GM12873 (cell line): ENCODE results near the gene KRTDAP.

Source experiments
- TF ChIP-seq, protein P1 (sequence below): IDR thresholded peaks from 2 replicates; pipeline ENCODE4 v1.5.1; 2012; ENCODE audit warnings: low read depth, mild to moderate bottlenecking, moderate library complexity, low read length, control low read depth; ENCODE audit not compliant: insufficient read depth; ENCODE audit errors: missing control alignments

The KRTDAP gene

DNA sequence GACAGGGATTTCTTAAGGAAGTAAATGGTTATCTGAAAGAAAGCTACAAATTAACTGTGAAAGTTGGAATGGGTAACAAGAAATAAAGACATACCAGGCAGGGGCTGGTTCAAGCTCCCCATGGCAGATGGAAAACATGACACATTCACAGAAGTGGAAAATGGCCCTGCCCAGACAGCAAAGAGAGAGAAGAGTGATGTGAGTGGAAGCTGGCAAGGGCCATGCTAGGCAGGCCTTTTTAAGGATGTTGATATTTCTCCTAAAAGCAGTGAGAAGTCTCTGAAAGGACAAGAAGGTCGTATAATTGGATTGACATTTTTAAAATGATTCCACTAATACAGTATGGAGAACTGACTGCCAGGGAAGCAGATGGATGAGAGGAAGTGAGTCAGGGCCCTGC is 45.5 kb downstream of the KRTDAP start:
- TF ChIP-seq, protein P1, sequence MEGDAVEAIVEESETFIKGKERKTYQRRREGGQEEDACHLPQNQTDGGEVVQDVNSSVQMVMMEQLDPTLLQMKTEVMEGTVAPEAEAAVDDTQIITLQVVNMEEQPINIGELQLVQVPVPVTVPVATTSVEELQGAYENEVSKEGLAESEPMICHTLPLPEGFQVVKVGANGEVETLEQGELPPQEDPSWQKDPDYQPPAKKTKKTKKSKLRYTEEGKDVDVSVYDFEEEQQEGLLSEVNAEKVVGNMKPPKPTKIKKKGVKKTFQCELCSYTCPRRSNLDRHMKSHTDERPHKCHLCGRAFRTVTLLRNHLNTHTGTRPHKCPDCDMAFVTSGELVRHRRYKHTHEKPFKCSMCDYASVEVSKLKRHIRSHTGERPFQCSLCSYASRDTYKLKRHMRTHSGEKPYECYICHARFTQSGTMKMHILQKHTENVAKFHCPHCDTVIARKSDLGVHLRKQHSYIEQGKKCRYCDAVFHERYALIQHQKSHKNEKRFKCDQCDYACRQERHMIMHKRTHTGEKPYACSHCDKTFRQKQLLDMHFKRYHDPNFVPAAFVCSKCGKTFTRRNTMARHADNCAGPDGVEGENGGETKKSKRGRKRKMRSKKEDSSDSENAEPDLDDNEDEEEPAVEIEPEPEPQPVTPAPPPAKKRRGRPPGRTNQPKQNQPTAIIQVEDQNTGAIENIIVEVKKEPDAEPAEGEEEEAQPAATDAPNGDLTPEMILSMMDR: no peak

DNA sequence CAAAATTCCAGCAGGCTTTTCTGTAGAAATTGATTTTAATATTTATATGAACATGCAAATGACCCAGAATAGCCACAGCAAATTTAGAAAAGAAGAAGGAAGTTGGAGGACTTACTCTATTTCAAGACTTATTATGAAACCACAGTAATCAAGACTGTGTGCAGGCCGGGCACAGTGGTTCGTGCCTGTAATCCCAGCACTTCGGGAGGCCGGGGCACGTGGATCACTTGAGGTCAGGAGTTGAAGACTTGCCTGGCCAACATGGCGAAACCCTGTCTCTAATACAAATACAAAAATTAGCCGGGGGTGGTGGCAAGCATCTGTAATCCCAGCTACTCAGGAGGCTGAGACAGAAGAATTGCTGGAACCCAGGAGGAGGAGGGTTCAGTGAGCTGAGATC is 48.2 kb downstream of the KRTDAP start:
- TF ChIP-seq, protein P1: no peak

DNA sequence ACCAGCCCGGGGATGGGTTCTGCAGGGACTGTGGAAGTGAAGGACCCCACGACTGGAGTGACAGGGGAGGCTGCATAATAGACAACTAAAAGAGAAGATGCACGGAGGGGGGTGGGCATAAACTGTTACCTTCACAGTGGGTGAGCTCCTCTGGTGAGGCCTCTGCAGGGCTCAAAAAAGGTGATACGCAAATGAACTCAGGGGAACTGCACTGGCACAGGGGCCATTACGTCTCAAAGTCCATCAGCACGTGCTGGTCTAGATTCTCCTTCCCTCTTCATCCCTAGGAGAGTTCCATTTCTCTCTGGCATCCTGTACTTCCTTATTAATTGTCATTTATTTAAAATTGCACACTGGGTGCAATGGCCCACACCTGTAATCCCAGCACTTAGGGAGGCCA is 50.3 kb downstream of the KRTDAP start:
- TF ChIP-seq, protein P1: no peak

DNA sequence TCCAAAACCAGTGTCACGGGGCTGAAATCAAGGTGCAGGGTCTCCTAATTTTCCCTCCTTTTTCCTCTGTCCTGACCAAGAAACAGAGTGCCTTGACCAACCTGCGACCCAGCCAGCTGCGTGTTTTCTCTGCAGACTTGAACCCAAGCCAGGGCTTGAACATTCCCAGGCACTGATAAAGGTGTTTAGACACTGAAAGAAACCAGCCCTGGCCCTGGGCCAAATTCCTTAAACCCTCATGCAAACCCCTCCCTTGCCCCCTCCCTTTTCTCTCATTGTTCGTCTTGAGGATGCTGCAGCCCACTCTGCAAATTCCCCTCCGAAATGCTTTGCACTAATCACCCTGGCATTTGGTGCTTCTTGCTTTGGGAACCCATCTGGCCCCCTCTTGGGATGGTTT is 51.7 kb downstream of the KRTDAP start:
- TF ChIP-seq, protein P1: no peak

DNA sequence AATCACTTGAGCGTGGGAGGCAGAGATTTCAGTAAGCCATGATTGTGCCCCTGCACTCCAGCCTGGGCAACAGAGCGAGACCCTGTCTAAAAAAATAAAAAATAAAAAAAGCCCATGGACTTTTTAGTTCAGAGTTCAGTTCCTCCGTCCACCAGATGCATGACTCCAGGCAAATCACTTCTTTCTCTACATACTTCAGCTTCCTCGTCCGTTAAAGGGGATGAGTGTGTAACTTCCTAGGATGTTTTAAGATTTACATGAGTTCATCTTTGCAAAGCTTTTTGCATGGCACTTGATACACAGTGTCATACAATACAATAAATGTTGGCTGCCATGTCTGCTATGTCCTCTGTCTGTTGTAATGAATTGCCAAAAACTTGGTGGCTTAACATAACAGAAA is 52.2 kb downstream of the KRTDAP start:
- TF ChIP-seq, protein P1: no peak

DNA sequence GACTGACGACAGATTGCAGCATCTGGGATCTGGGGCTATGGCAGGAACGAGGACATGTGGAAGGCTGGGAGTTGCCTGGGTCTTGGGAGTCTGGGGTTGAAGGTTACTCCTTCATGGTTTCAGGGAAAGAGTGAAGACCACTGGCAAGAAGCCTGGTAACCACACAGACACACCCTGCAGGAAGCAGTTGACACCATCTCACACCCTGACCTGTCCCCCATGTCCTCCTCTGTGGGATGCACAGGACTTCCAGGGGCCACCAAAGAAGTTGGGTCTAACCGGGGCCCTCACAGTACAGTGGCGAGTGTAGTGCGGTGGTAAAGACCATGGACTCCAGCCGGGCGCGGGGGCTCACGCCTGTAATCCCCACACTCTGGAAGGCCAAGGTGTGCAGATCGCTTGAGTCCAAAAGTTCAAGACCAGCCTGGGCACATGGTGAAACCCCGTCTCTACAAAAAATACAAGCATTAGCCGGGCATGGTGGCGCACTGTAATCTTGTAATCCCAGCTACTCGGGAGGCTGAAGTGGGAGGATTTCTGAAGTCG is 52.8 kb downstream of the KRTDAP start:
- TF ChIP-seq, protein P1: no peak
